A549 (cell line): Measurements from ENCODE around the gene IDUA. TPM values are rescaled to one million over a fixed set of nuclear protein-coding genes. Genes with fewer than 3 reads are reported as not detected.
A peak's percentile ranks its signal among the peaks of the same experiment; 100 is the strongest.

ENCODE experiments used
- ATAC-seq, 2 experiments: fragments of 200-7000 bp in 1 of 2; fragments of >200 bp in 1 of 2; cut with Nextera tagmentation in 1 of 2; cut with Tn5 transposase in 1 of 2; 3 replicates each; pipeline versions ENCODE4 v1.8.0 to v1.9.1; 2018 to 2020; ENCODE audit warnings: mild to moderate bottlenecking in 1 of 2, moderate library complexity in 1 of 2
- CTCF ChIA-PET: fragments of 300-600 bp; sonication (Branson Sonifier 250); formaldehyde crosslinking; extraction: SDS; loops from one replicate; lab custom pipeline; 2021; ENCODE audit warnings: antibody characterized with exemption, inconsistent platforms; lab: Yijun Ruan, JAX
- POLR2A ChIA-PET: fragments of 350-600 bp; formaldehyde crosslinking; extraction: SDS; loops from one replicate; lab custom pipeline; 2021; ENCODE audit warnings: antibody characterized with exemption, inconsistent platforms; lab: Yijun Ruan, JAX
- DNase-seq, 2 experiments: peaks; one replicate each; pipeline versions ENCODE4 v3.0.0 to v3.0.0-alpha.2; 2011 to 2016; ENCODE audit warnings: low read depth in 1 of 2, low spot score in 1 of 2
- FAIRE-seq: peaks from 2 replicates; lab custom pipeline; 2011; peaks lifted over from hg19 to GRCh38; lab: Jason Lieb, UNC
- H3K27ac ChIP-seq, 2 experiments: fragments of >200 bp; sonication (Bioruptor Twin); formaldehyde crosslinking; 3 replicates each; pipeline ENCODE4 v1.5.1; 2016 to 2017
- H3K4me1 ChIP-seq: fragments of >200 bp; sonication (Bioruptor Twin); formaldehyde crosslinking; 3 replicates; pipeline ENCODE4 v1.6.1; 2016
- H3K4me2 ChIP-seq: fragments of >200 bp; sonication (Bioruptor Twin); formaldehyde crosslinking; 3 replicates; pipeline ENCODE4 v1.6.1; 2016
- H3K4me3 ChIP-seq: fragments of >200 bp; sonication (Bioruptor Twin); formaldehyde crosslinking; 3 replicates; pipeline ENCODE4 v1.5.1; 2016
- H3K9me3 ChIP-seq: fragments of >200 bp; sonication (Bioruptor Twin); formaldehyde crosslinking; 3 replicates; pipeline ENCODE4 v1.6.1; 2016
- ATOH8 ChIP-seq: fragments of 250-450 bp; sonication (Bioruptor Pico); IDR thresholded peaks from 2 replicates; pipeline ENCODE4 v1.5.0; 2020; ENCODE audit warnings: low read depth, mild to moderate bottlenecking, moderate library complexity
- BCL3 ChIP-seq: fragments of >200 bp; sonication (Bioruptor Twin); formaldehyde crosslinking; IDR thresholded peaks from 3 replicates; pipeline ENCODE4 v1.6.1; 2016
- BHLHE40 ChIP-seq: IDR thresholded peaks from 2 replicates; pipeline ENCODE4 v1.6.1; 2012; ENCODE audit warnings: low read depth, low read length, inconsistent platforms
- CBX2 ChIP-seq: fragments of 200-600 bp; sonication (generic); IDR thresholded peaks from 2 replicates; pipeline ENCODE4 v1.6.1; 2016; ENCODE audit warnings: low read depth, mild to moderate bottlenecking, borderline replicate concordance
- CBX8 ChIP-seq: fragments of 200-600 bp; sonication (generic); IDR thresholded peaks from 2 replicates; pipeline ENCODE4 v1.6.1; 2016
- CEBPB ChIP-seq, 2 experiments: fragments of >200 bp in 1 of 2; sonication (Bioruptor Twin) in 1 of 2; formaldehyde crosslinking in 1 of 2; IDR thresholded peaks; 2 replicates each; pipeline ENCODE4 v1.6.1; 2012 to 2016
- CTCF ChIP-seq: fragments of >200 bp; sonication (Bioruptor Twin); formaldehyde crosslinking; IDR thresholded peaks from 3 replicates; pipeline ENCODE4 v1.5.1; 2016
- E2F6 ChIP-seq: IDR thresholded peaks from 2 replicates; pipeline ENCODE4 v1.6.1; 2012; ENCODE audit warnings: low read depth, borderline replicate concordance
- EP300 ChIP-seq, 2 experiments: fragments of >200 bp; sonication (Bioruptor Twin); formaldehyde crosslinking; IDR thresholded peaks; 2 replicates in 1 of 2; 3 replicates in 1 of 2; pipeline ENCODE4 v1.6.1; 2016 to 2017
- FOXS1 ChIP-seq: fragments of 250-450 bp; sonication (Bioruptor Pico); IDR thresholded peaks from 2 replicates; pipeline ENCODE4 v1.5.0; 2020; ENCODE audit warnings: mild to moderate bottlenecking, moderate library complexity
- GATA3 ChIP-seq: IDR thresholded peaks from 2 replicates; pipeline ENCODE4 v1.6.1; 2012; ENCODE audit warnings: borderline replicate concordance
- HOXB13 ChIP-seq: fragments of 250-450 bp; sonication (Bioruptor Pico); IDR thresholded peaks from 2 replicates; pipeline ENCODE4 v1.5.0; 2020; ENCODE audit warnings: low read depth, mild to moderate bottlenecking, moderate library complexity
- MAFK ChIP-seq: fragments of 450-650 bp; IDR thresholded peaks from 2 replicates; pipeline ENCODE4 v1.6.1; 2014; ENCODE audit not compliant: partially characterized antibody
- MAZ ChIP-seq: fragments of 150-350 bp; IDR thresholded peaks from 2 replicates; pipeline ENCODE4 v1.6.1; 2014; ENCODE audit warnings: antibody characterized with exemption, low read depth, low read length, borderline replicate concordance
- NFE2L2 ChIP-seq: fragments of 150-350 bp; conservative IDR thresholded peaks from 2 replicates; pipeline ENCODE4 v1.6.1; 2014; ENCODE audit warnings: low read length
- NR3C1 ChIP-seq: fragments of >200 bp; sonication (Bioruptor Twin); formaldehyde crosslinking; IDR thresholded peaks from 3 replicates; pipeline ENCODE4 v1.6.1; 2017
- PBX3 ChIP-seq: IDR thresholded peaks from 2 replicates; pipeline ENCODE4 v1.6.1; 2012
- POLR2A ChIP-seq: IDR thresholded peaks from 2 replicates; pipeline ENCODE4 v1.6.1; 2012; ENCODE audit warnings: mild to moderate bottlenecking, low read length
- RARB ChIP-seq: fragments of 250-450 bp; sonication (Bioruptor Pico); IDR thresholded peaks from 2 replicates; pipeline ENCODE4 v1.8.0; 2021; ENCODE audit warnings: mild to moderate bottlenecking, moderate library complexity
- RNF2 ChIP-seq: fragments of 200-600 bp; sonication (generic); IDR thresholded peaks from 2 replicates; pipeline ENCODE4 v1.6.1; 2016; ENCODE audit warnings: low read depth, mild to moderate bottlenecking, antibody characterized with exemption, moderate library complexity, borderline replicate concordance
- SREBF2 ChIP-seq: fragments of 450-650 bp; IDR thresholded peaks from 2 replicates; pipeline ENCODE4 v1.6.1; 2014; ENCODE audit warnings: mild to moderate bottlenecking, moderate library complexity
- ZNF302 ChIP-seq: fragments of 250-450 bp; sonication (Bioruptor Pico); IDR thresholded peaks from 2 replicates; pipeline ENCODE4 v1.9.0; 2021; ENCODE audit warnings: inconsistent platforms, mild to moderate bottlenecking, moderate library complexity
- WGBS: methylation state at CpG from one replicate; pipeline ENCODE4 v1.1.6; 2017; ENCODE audit errors: missing lambda C conversion rate; 5-methylcytosine and 5-hydroxymethylcytosine counted together
- polyA plus RNA-seq, 4 experiments: library from polyadenylated mRNA; depleted of rRNA in 3 of 4; stranded (reverse); fragments of >200 nt; fragmentation: RNase III in 1 of 4; extraction: RNeasy Plus Mini Kit Qiagen cat#74134 plus additional on column Dnase treatment in 1 of 4; gene quantifications; 2 replicates in 3 of 4; 3 replicates in 1 of 4; pipeline ENCODE4 v1.2.3, GENCODE V29; 2011 to 2017

Gene IDUA
- polyA plus RNA-seq, 2 of the 4 experiments (the other 2 are of a cell fraction) = 3.1 to 19.4 TPM

GRCh38 chr4:1002131-1002630, 15.3 kb downstream of the IDUA start:
- no peak for DNase-seq

GRCh38 chr4:1002631-1003251, 15.9 kb downstream of the IDUA start:
- no CpG with 5 or more reads among the region's 75 CpGs for WGBS
- CTCF ChIA-PET = no interaction called here
- FAIRE-seq (no peak), DNase-seq (no peak), ATAC-seq (no peak)
- POLR2A ChIA-PET = no interaction called here
- Histone ChIP-seq H3K9me3 (no peaks in the 10 kb centered on the region), H3K4me2 (no peak overlapping the region), H3K27ac (no peak overlapping the region), H3K4me1 (0 out of 3 replicates have a peak, but pooled peaks cover 3% of the 10 kb centered on the region), H3K4me3 (no peak overlapping the region)
- TF ChIP-seq SREBF2 (no peak), HOXB13 (no peak), MAFK (no peak), PBX3 (no peak), EP300 (IDR thresholded peaks at IDR 0.05) (no peak), POLR2A (no peak), CEBPB (IDR thresholded peaks at IDR 0.05) (no peak), BHLHE40 (no peak), ATOH8 (no peak), GATA3 (no peak), CTCF (no peak), NR3C1 (no peak), MAZ (no peak), NFE2L2 (no peak)

More at GRCh38 chr4:1002131-1002630, 15.3 kb downstream of the IDUA start:
- ChIA-PET CTCF (no interaction called here), POLR2A (no interaction called here)
- Histone ChIP-seq H3K4me2 (no peak overlapping the region), H3K4me3 (no peak overlapping the region), H3K4me1 (0 out of 3 replicates have a peak, but pooled peaks cover 5% of the 10 kb centered on the region), H3K9me3 (no peaks in the 10 kb centered on the region), H3K27ac (no peak overlapping the region)
- WGBS = 89% methylated on average over 19 of the region's 54 CpGs
- FAIRE-seq (no peak), ATAC-seq (no peak)
- TF ChIP-seq RNF2 (no peak), BCL3 (no peak), RARB (CRISPR knock-in tag) (no peak), CEBPB (IDR thresholded peaks at IDR 0.05) (peak in 1 of 2 experiments; percentile 39; a peak in 1 of 4 replicates)

- no peak for DNase-seq
- ChIA-PET POLR2A (no interaction called here), CTCF (no interaction called here)
- no peak for FAIRE-seq
- Histone ChIP-seq H3K27ac (no peak overlapping the region), H3K4me2 (no peak overlapping the region), H3K4me3 (no peak overlapping the region), H3K9me3 (no peaks in the 10 kb centered on the region), H3K4me1 (no peaks in the 10 kb centered on the region)
- 98% methylated on average over 27 of the region's 63 CpGs for WGBS
- ATAC-seq = no peak
- TF ChIP-seq CTCF (no peak), RARB (CRISPR knock-in tag) (no peak), NFE2L2 (no peak), SREBF2 (no peak), FOXS1 (CRISPR knock-in tag) (no peak), CBX2 (no peak), ZNF302 (CRISPR knock-in tag) (no peak), PBX3 (no peak), E2F6 (no peak), CBX8 (no peak), MAZ (no peak)
These were observed 16.6 kb downstream of the IDUA start for GRCh38 chr4:1003271-1004070.
